Endothelial cell of umbilical vein (primary cell): Measurements from ENCODE around the gene UBAC1. TPM values are rescaled to one million over a fixed set of nuclear protein-coding genes. Genes with fewer than 3 reads are reported as not detected.

Experiments
- BruUV-seq: library from RNA; stranded (reverse); fragments of 400-500 nt; replicated peaks from 2 replicates; lab custom pipeline; 2021; lab: Mats Ljungman, UMichigan
- CTCF ChIA-PET: fragments of 300-600, 350-600 bp; sonication (Branson Sonifier 250); formaldehyde crosslinking; loops from one replicate; lab custom pipeline; 2021; ENCODE audit warnings: antibody characterized with exemption, inconsistent platforms; lab: Charles Lee
- POLR2A ChIA-PET: fragments of 300-600, 350-600 bp; sonication (Branson Sonifier 250); formaldehyde crosslinking; loops from one replicate; lab custom pipeline; 2021; ENCODE audit warnings: antibody characterized with exemption, inconsistent platforms; lab: Charles Lee
- DNase-seq: peaks from one replicate; pipeline ENCODE4 v3.0.0-alpha.2; 2011; ENCODE audit warnings: low read depth, low spot score
- FAIRE-seq: peaks from 2 replicates; lab custom pipeline; 2011; peaks lifted over from hg19 to GRCh38; lab: Jason Lieb, UNC
- H2AFZ ChIP-seq: 2 replicates; pipeline ENCODE4 v1.6.0; 2012; ENCODE audit warnings: low read depth, low read length, control low read depth, inconsistent platforms
- H3K27ac ChIP-seq: 2 replicates; pipeline ENCODE4 v1.5.1; 2011; ENCODE audit warnings: low read depth, mild to moderate bottlenecking, control low read depth, low read length, moderate library complexity; ENCODE audit not compliant: insufficient read depth
- H3K27me3 ChIP-seq, 2 experiments: 2 replicates each; pipeline versions ENCODE4 v1.6.0 to v1.6.1; 2011; ENCODE audit warnings: low read length in 2 of 2, mixed read lengths in 1 of 2; ENCODE audit not compliant: control insufficient read depth in 2 of 2, insufficient read depth in 2 of 2
- H3K36me3 ChIP-seq, 2 experiments: 2 replicates in 1 of 2; 3 replicates in 1 of 2; pipeline ENCODE4 v1.5.1; 2011; ENCODE audit warnings: low read length in 2 of 2, mild to moderate bottlenecking in 1 of 2, moderate library complexity in 1 of 2; ENCODE audit not compliant: control insufficient read depth in 2 of 2, insufficient read depth in 2 of 2; ENCODE audit errors: extremely low read depth in 1 of 2
- H3K4me1 ChIP-seq: 3 replicates; pipeline ENCODE4 v1.5.1; 2011; ENCODE audit warnings: mild to moderate bottlenecking, low read length; ENCODE audit not compliant: control insufficient read depth, insufficient read depth; ENCODE audit errors: extremely low read depth
- H3K4me2 ChIP-seq: 2 replicates; pipeline ENCODE4 v1.6.1; 2011; ENCODE audit warnings: low read length, control low read depth, mixed read lengths; ENCODE audit not compliant: insufficient read depth
- H3K4me3 ChIP-seq, 3 experiments: fragments of 200-600 bp in 1 of 3; sonication (generic), shearing (Covaris generic) in 1 of 3; replicated peaks in 1 of 3; 2 replicates each; pipeline ENCODE4 v1.5.1; 2011 to 2016; ENCODE audit warnings: control low read depth in 3 of 3, low read length in 3 of 3, mild to moderate bottlenecking in 2 of 3, inconsistent platforms in 1 of 3, low read depth in 1 of 3, moderate library complexity in 1 of 3; ENCODE audit not compliant: insufficient read depth in 1 of 3
- H3K79me2 ChIP-seq: 2 replicates; pipeline ENCODE4 v1.6.0; 2012; ENCODE audit warnings: low read length, inconsistent platforms; ENCODE audit not compliant: control insufficient read depth, insufficient read depth
- H3K9ac ChIP-seq: replicated peaks from 2 replicates; pipeline ENCODE3; 2011; ENCODE audit warnings: low read length, control low read depth; ENCODE audit not compliant: insufficient read depth; ENCODE audit errors: extremely low read depth
- H3K9me1 ChIP-seq: replicated peaks from 3 replicates; pipeline ENCODE4 v1.6.0; 2011; ENCODE audit warnings: mild to moderate bottlenecking, low read length; ENCODE audit not compliant: control insufficient read depth, insufficient read depth; ENCODE audit errors: extremely low read depth
- H3K9me3 ChIP-seq: replicated peaks from 2 replicates; pipeline ENCODE4 v1.5.1; 2012; ENCODE audit warnings: low read length, inconsistent platforms; ENCODE audit not compliant: control insufficient read depth, insufficient read depth
- H4K20me1 ChIP-seq: replicated peaks from 2 replicates; pipeline ENCODE3; 2011; ENCODE audit warnings: mild to moderate bottlenecking, low read length; ENCODE audit not compliant: control insufficient read depth, insufficient read depth; ENCODE audit errors: extremely low read depth
- EZH2 ChIP-seq: IDR thresholded peaks from 2 replicates; pipeline ENCODE4 v1.6.1; 2012; ENCODE audit warnings: borderline replicate concordance, low read depth, mild to moderate bottlenecking, moderate library complexity, low read length, inconsistent platforms; ENCODE audit not compliant: severe bottlenecking
- POLR2A ChIP-seq: IDR thresholded peaks from 2 replicates; pipeline ENCODE4 v1.6.1; 2012; ENCODE audit warnings: low read depth, mild to moderate bottlenecking, control low read depth, low read length
- POLR2AphosphoS5 ChIP-seq: IDR thresholded peaks from 2 replicates; pipeline ENCODE4 v1.6.1; 2012; ENCODE audit warnings: low read depth, mild to moderate bottlenecking, control low read depth, low read length, moderate library complexity; ENCODE audit not compliant: insufficient read depth
- dilution Hi-C: fragments of 300-500 bp; cut with MboI; formaldehyde crosslinking; loops from one replicate; pipeline ENCODE4 v1.15.0; 2019; ENCODE audit warnings: low sequenced_read_pairs; ENCODE audit not compliant: extremely low pct_ligation_motif_present
- intact Hi-C: fragments of 100-400 bp; cut with micrococcal nuclease; formaldehyde crosslinking; loops from one replicate; pipeline ENCODE4 v1.10.0; 2022
- polyA plus RNA-seq, 4 experiments: library from polyadenylated mRNA; depleted of rRNA in 3 of 4; stranded (reverse) in 3 of 4; unstranded in 1 of 4; fragments of >200 nt; gene quantifications; 2 replicates each; pipeline versions ENCODE4 v1.2.1 to v1.2.3, GENCODE V29; 2011 to 2012; ENCODE audit warnings: missing spikeins in 1 of 4
- total RNA-seq: library from RNA; stranded (reverse); gene quantifications from 2 replicates; pipeline ENCODE4 v1.2.3, GENCODE V29; 2021
- TF ChIP-seq, protein P1 (sequence below), 2 donors: IDR thresholded peaks; 1 replicate in 1 of 2; 2 replicates in 1 of 2; pipeline ENCODE4 v1.5.1; 2011; ENCODE audit warnings: low read length in 2 of 2, mild to moderate bottlenecking in 2 of 2, moderate library complexity in 2 of 2, control low read depth in 1 of 2, inconsistent platforms in 1 of 2, low read depth in 1 of 2; ENCODE audit not compliant: insufficient read depth in 1 of 2; ENCODE audit errors: extremely low read depth in 1 of 2

Gene UBAC1
- total and polyA plus RNA-seq, 2 donors (not counting 3 experiments of a cell fraction or from before 2014, with no cell fraction given): 39.5 to 56.7 TPM

GRCh38 chr9:135974220-135974573 lies 13.0 kb upstream of the UBAC1 start:
- DNase-seq (no peak), FAIRE-seq (no peak)
- BruUV-seq: no TSS peak
- H3K79me2 ChIP-seq: no peaks in the 10 kb centered on the region
- H3K27me3 ChIP-seq: no peaks in the 10 kb centered on the region
- no peaks in the 10 kb centered on the region for H3K9me3 ChIP-seq
- ChIA-PET CTCF (interaction anchor here (1.0 to 2.7 kb wide), 2 partner anchors 135 to 148 kb away, joined by 3 to 8 read pairs; no protein-coding TSS in a partner anchor), POLR2A (no interaction called here)
- H3K4me1 ChIP-seq: peaks cover 12% of the 10 kb centered on the region
- no peak overlapping the region for H3K4me3 ChIP-seq
- intact Hi-C loops: no loop called here
- H3K36me3 ChIP-seq: no peaks in the 10 kb centered on the region
- no peaks in the 10 kb centered on the region for H4K20me1 ChIP-seq
- no peak overlapping the region for H3K27ac ChIP-seq
- dilution Hi-C loops: no loop called here
- H2AFZ ChIP-seq: no peak overlapping the region
- no peak overlapping the region for H3K4me2 ChIP-seq
- H3K9me1 ChIP-seq: no peaks in the 10 kb centered on the region
- TF ChIP-seq EZH2 (no peak), POLR2AphosphoS5 (no peak), POLR2A (no peak)
- TF ChIP-seq, protein P1, sequence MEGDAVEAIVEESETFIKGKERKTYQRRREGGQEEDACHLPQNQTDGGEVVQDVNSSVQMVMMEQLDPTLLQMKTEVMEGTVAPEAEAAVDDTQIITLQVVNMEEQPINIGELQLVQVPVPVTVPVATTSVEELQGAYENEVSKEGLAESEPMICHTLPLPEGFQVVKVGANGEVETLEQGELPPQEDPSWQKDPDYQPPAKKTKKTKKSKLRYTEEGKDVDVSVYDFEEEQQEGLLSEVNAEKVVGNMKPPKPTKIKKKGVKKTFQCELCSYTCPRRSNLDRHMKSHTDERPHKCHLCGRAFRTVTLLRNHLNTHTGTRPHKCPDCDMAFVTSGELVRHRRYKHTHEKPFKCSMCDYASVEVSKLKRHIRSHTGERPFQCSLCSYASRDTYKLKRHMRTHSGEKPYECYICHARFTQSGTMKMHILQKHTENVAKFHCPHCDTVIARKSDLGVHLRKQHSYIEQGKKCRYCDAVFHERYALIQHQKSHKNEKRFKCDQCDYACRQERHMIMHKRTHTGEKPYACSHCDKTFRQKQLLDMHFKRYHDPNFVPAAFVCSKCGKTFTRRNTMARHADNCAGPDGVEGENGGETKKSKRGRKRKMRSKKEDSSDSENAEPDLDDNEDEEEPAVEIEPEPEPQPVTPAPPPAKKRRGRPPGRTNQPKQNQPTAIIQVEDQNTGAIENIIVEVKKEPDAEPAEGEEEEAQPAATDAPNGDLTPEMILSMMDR (IDR thresholded peaks at IDR 0.05; ENCODE audit: extremely low read depth in 1 of 2, insufficient read depth in 1 of 2, low read depth in 1 of 2, low read length in 2 of 2): peak in 1 of 2 donors; percentile 17
- H3K9ac ChIP-seq: no peak overlapping the region
